Neuron (in vitro differentiated cells): ENCODE measurements around the gene EHBP1.

ENCODE experiments used
- H2AFZ ChIP-seq: one replicate; pipeline ENCODE4 v1.6.1; 2013; ENCODE audit warnings: low read depth, mild to moderate bottlenecking, inconsistent platforms, low read length, moderate library complexity
- H3K27me3 ChIP-seq: one replicate; pipeline ENCODE4 v1.6.1; 2013; ENCODE audit warnings: low read length; ENCODE audit not compliant: insufficient read depth
- H3K36me3 ChIP-seq: one replicate; pipeline ENCODE4 v1.6.1; 2013; ENCODE audit warnings: low read length; ENCODE audit not compliant: insufficient read depth
- H3K4me1 ChIP-seq: one replicate; pipeline ENCODE4 v1.6.1; 2013; ENCODE audit warnings: low read length; ENCODE audit not compliant: insufficient read depth
- H3K4me3 ChIP-seq: 2 replicates; pipeline ENCODE4 v1.5.1; 2013; ENCODE audit warnings: mild to moderate bottlenecking, low read length, moderate library complexity
- H3K9me3 ChIP-seq: one replicate; pipeline ENCODE4 v1.6.1; 2013; ENCODE audit warnings: low read length

Gene EHBP1

DNA sequence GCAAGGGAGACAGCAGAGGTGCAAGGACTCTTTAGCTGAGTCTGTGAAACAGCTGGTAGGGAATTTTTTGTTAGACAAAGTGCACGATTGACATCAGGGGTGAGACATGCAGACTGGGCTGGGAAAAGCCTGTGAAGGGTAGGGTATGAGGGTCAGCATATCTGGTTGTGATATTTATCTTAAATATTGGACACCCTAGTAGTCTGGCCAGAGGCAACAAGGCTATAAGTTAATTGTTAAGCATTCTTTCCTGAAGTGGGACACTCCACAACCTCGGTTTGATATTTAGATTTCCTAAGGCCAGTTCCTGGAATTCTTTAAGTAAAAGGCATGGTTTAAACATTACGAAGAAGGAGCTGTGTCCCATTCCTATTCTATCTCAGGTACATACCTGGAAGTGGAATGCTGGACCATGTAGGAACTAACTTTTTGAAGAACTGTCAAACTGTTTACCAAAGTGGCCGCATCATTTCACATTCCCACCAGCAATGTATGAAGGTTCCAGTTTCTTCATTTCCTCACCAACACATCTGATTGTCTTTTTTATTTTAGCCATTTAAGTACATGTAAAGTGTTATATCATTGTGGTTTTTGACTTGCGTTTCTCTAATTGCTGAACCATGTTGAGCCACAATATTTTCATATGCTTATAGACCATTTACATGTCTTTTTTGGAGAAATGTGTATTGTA is 22.5 kb downstream of the EHBP1 start:
- no peaks in the 10 kb centered on the region for H3K36me3 ChIP-seq

GRCh38 chr2:62731275-62731674 is 25.8 kb downstream of the EHBP1 start:
- Histone ChIP-seq H3K9me3 (peaks cover 4% of the 10 kb centered on the region), H3K36me3 (no peaks in the 10 kb centered on the region), H2AFZ (no peak overlapping the region), H3K4me1 (peaks cover 2% of the 10 kb centered on the region), H3K4me3 (no peak overlapping the region), H3K27me3 (no peaks in the 10 kb centered on the region)

More for the DNA sequence above, 22.5 kb downstream of the EHBP1 start:
- Histone ChIP-seq H3K4me3 (no peak overlapping the region), H3K27me3 (no peaks in the 10 kb centered on the region), H3K9me3 (peaks cover 6% of the 10 kb centered on the region), H3K4me1 (no peaks in the 10 kb centered on the region), H2AFZ (no peak overlapping the region)

DNA sequence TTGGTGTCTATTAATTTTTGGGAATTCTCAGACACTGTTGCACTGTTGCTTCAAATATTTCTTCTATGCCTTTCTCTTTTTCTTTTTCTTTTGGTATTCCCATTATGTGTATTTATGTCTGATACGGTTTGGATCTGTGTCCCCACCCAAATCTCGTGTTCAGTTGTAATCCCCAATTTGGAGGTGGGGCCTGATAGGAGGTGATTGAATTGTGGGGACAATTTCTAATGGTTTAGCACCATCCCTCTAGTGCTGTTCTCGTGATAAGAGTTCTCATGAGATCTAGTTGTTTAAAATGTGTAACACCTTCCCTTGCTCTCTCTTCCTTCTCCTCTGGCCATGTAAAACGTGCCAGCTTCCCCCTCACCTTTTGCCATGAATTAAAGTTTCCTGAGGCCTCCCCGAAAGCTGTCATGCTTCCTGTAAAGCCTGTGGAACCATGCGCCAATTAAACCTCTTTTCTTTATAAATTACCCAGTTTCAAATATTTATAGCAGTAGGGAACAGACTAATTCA is 26.8 kb downstream of the EHBP1 start:
- Histone ChIP-seq H3K4me1 (peaks cover 2% of the 10 kb centered on the region), H2AFZ (no peak overlapping the region), H3K4me3 (no peak overlapping the region), H3K9me3 (peaks cover 4% of the 10 kb centered on the region), H3K27me3 (no peaks in the 10 kb centered on the region), H3K36me3 (no peaks in the 10 kb centered on the region)

DNA sequence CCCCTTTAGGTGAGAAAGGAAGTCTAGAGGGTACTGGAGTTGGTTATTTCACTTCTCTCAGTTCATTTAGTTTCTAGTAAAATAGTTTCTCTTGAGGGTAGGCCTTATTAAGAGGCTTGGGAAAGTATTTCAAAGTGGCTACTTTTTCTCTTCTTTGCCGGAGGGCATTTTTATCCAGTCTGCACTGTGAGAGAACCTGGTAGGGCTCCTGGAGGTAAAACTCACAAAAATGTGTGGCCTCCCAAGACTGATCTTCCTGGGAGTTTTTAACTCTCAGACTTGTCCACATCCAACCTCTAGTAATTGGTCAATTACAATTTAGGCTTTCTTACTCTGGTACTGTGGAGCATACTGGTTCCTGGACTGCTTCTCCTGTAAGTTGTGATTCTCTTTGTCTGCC is 28.0 kb downstream of the EHBP1 start:
- Histone ChIP-seq H3K27me3 (no peaks in the 10 kb centered on the region), H3K4me3 (no peak overlapping the region), H3K36me3 (no peaks in the 10 kb centered on the region), H3K9me3 (peaks cover 4% of the 10 kb centered on the region), H3K4me1 (peaks cover 2% of the 10 kb centered on the region), H2AFZ (no peak overlapping the region)

DNA sequence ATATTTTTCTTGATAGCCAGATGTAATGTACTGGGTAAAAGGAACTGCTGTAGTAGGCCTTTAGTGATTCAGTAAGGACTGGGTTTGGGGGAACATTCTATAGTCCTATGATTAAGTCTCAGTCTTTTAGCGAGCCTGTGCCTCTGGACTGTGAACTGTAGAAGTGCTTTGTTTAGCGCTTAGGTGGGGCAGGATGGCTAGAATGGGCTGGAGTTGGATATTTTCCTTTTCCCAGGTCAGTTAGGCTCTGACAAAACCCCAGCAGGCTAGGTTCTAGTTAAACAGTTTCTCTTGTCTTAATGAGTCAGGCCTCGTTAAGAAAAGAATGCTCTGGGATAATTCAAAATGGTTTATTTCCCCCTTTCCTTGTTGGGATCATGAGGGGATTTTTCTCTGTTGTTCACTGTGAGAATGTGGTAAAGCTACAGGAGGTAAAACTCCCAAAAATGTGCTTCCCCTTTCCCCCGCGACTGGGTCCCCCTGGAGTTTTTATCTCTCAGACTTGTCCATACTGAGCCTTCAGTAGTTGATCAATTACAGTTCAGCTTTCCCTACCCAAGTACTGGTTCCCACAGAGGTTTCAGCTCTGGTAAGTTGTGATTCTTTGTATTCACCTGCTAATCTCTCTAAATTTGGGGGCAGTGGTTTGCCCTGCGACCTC is 31.5 kb downstream of the EHBP1 start:
- H3K36me3 ChIP-seq, result no peaks in the 10 kb centered on the region
- H3K4me3 ChIP-seq, result no peak overlapping the region
- H3K9me3 ChIP-seq, result peaks cover 2% of the 10 kb centered on the region
- H3K27me3 ChIP-seq, result no peaks in the 10 kb centered on the region
- H3K4me1 ChIP-seq, result peaks cover 4% of the 10 kb centered on the region
- H2AFZ ChIP-seq, result no peak overlapping the region

DNA sequence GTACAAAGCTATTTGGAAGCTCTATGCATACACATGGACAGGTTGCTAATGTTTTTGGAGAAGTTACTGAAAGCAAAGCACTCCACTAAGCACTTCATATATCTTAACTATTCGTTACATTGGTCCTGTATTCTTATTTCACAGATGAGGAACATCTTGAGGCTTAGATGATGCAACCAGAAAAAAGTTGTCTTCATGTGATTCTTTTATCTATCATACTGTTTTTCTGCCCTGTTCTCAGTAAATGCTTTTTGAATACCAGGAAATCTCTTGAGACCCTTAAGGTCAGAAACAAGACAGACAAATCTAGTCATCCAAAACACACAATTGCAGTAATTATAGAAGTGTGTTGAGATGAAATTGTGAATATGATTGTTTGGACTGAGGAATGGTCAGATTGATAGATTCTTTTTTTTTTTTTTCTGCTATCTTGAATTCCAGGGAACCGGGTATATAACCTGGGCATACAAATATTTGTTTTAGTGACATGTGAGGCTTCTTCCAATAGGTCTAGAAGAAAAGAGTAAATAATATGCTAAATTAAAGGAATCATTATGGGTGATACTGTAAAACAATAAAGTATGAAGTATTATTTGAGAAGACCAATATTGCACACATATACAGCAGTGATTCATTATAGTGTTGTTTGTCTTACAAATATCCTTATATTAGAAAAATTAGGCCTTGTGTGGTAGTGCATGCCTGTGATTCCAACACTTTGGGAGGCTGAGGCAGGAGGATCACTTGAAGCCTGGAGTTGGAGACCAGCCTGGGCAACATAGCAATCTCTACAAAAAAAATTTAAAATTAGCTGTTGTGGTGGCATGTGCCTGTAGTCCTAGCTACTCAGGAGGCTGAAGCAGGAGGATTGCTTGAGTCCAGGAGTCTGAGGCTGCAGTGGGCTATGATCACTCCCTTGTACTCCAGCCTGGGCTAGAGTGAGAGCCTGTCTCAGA is 33.7 kb downstream of the EHBP1 start:
- Histone ChIP-seq H3K36me3 (no peaks in the 10 kb centered on the region), H3K4me1 (peaks cover 11% of the 10 kb centered on the region), H2AFZ (no peak overlapping the region), H3K4me3 (no peak overlapping the region), H3K9me3 (no peaks in the 10 kb centered on the region), H3K27me3 (no peaks in the 10 kb centered on the region)

GRCh38 chr2:62740221-62740620 is 34.7 kb downstream of the EHBP1 start:
- Histone ChIP-seq H2AFZ (no peak overlapping the region), H3K27me3 (no peaks in the 10 kb centered on the region), H3K36me3 (no peaks in the 10 kb centered on the region), H3K4me3 (no peak overlapping the region), H3K9me3 (no peaks in the 10 kb centered on the region), H3K4me1 (peaks cover 11% of the 10 kb centered on the region)

DNA sequence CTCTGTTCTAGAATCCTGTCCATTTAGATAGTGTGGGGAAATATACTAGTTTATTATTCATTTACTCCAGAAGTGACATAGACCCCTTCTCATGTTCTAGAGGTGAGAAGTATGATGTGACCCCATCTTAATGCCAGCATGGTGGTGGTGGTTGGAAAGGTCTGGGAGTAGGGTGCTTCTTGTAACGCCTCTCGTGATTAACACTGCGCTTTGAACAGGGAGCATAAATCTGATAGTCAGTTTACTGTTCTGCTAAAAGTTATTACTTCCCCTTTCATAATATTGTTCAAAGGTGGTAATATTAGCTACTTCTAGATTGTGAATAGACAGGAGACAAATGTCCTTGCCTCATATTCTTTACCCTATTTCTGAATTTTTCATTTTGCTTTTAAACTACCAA is 35.6 kb downstream of the EHBP1 start:
- H3K36me3 ChIP-seq, result no peaks in the 10 kb centered on the region
- H3K27me3 ChIP-seq, result no peaks in the 10 kb centered on the region
- no peaks in the 10 kb centered on the region for H3K9me3 ChIP-seq
- H2AFZ ChIP-seq, result no peak overlapping the region
- H3K4me1 ChIP-seq, result peaks cover 11% of the 10 kb centered on the region
- H3K4me3 ChIP-seq, result no peak overlapping the region

DNA sequence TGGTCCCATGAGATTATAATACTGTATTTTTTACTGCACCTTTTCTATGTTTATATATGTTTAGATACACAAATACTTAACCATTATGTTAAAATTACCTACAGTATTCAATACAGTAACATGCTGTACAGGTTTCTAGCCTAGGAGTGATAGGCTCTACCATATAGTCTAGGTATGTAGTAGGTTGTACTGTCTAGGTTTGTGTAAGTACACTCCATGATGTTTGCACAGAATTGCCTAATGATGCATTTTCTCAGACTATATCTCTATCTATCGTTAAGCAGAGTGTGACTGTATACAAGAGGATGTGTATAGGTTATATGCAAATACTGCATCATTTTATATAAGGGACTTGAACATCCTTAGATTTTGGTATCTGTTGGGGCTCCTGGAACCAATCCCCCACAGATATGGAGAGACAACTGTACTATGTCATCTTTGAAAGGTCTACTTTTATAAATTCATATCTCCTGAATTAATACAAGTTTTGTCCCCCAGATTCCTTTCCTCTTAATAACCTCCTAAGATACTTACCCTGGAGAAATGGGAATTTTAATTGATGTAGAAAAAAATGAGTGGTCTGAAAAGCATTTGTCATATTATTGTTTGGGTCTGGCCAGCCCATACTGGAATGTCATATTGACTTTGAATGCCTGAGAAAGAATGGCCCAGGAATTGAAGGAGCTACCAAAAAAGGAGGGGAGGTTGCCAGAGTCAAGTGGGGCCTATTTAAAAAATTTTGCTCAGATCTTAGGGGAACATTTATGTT is 36.6 kb downstream of the EHBP1 start:
- Histone ChIP-seq H3K4me3 (no peak overlapping the region), H3K9me3 (no peaks in the 10 kb centered on the region), H3K36me3 (no peaks in the 10 kb centered on the region), H3K4me1 (peaks cover 11% of the 10 kb centered on the region), H3K27me3 (no peaks in the 10 kb centered on the region), H2AFZ (no peak overlapping the region)

DNA sequence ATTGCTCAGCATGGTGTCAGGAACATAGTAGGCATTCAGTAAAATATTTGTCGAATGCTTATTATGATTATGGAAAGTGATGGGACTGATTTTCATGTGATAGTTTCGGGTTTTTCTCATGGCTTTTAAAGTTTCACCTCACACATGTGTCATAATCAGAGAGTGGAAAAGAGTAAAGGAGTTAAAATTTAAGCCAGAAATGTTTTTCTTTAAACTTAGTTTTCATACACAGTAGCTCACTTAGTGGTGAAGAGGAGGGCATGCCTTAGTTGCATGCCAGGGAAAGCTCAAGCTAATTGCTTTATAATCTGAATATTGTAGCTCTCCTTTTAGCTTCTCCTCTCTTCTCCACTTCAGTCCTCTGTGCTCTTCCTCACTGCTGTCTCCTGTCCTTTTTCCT is 38.0 kb downstream of the EHBP1 start:
- peaks cover 11% of the 10 kb centered on the region for H3K4me1 ChIP-seq
- no peak overlapping the region for H3K4me3 ChIP-seq
- H3K36me3 ChIP-seq, result no peaks in the 10 kb centered on the region
- no peak overlapping the region for H2AFZ ChIP-seq
- H3K9me3 ChIP-seq, result no peaks in the 10 kb centered on the region
- no peaks in the 10 kb centered on the region for H3K27me3 ChIP-seq

- H3K4me1 ChIP-seq, result peaks cover 11% of the 10 kb centered on the region
- no peaks in the 10 kb centered on the region for H3K36me3 ChIP-seq
- H3K4me3 ChIP-seq, result no peak overlapping the region
- no peaks in the 10 kb centered on the region for H3K27me3 ChIP-seq
- no peaks in the 10 kb centered on the region for H3K9me3 ChIP-seq
- no peak overlapping the region for H2AFZ ChIP-seq
These were observed 39.1 kb downstream of the EHBP1 start for GRCh38 chr2:62744603-62745002.

- H3K4me1 ChIP-seq, result peaks cover 11% of the 10 kb centered on the region
- H3K4me3 ChIP-seq, result no peak overlapping the region
- H3K9me3 ChIP-seq, result no peaks in the 10 kb centered on the region
- H3K27me3 ChIP-seq, result no peaks in the 10 kb centered on the region
- no peaks in the 10 kb centered on the region for H3K36me3 ChIP-seq
- H2AFZ ChIP-seq, result no peak overlapping the region
These were observed 40.5 kb downstream of the EHBP1 start for GRCh38 chr2:62745891-62746481.
